ENCODE results near the gene IFI30. TPM values are rescaled to one million over a fixed set of nuclear protein-coding genes. Genes with fewer than 3 reads are reported as not detected.

IFI30 gene
- total RNA-seq, 4 donors from 2014 or later, result 13.4 to 37.2 (median 35.1) TPM

GRCh38 chr19:18221815-18222725 is 48.5 kb downstream of the IFI30 start:
- Histone ChIP-seq H3K27me3 (peaks cover 41% of the 10 kb centered on the region), H3K4me1 (peaks cover 29% of the 10 kb centered on the region), H3K27ac (no peak overlapping the region), H3K9me3 (no peaks in the 10 kb centered on the region), H3K4me3 (no peak overlapping the region), H3K36me3 (no peaks in the 10 kb centered on the region)
- no peak for TF ChIP-seq EP300 (IDR thresholded peaks at IDR 0.05)
- TF ChIP-seq POLR2A (IDR thresholded peaks at IDR 0.05), result no peak
- no peak for TF ChIP-seq POLR2AphosphoS5 (IDR thresholded peaks at IDR 0.05)
- no peak for TF ChIP-seq CTCF (IDR thresholded peaks at IDR 0.05)
- DNase-seq (ENCODE audit: low spot score in 2 of 2), result no peak
- WGBS, result 93% methylated on average over 15 of the region's 25 CpGs

- peak in 1 of 2 donors; percentile 78 for DNase-seq (ENCODE audit: low spot score in 2 of 2)
- Histone ChIP-seq H3K36me3 (no peaks in the 10 kb centered on the region), H3K9me3 (no peaks in the 10 kb centered on the region), H3K27ac (no peak overlapping the region), H3K4me1 (peaks cover 29% of the 10 kb centered on the region), H3K4me3 (peak overlapping the region; percentile 42), H3K27me3 (peaks cover 56% of the 10 kb centered on the region)
- TF ChIP-seq POLR2A (IDR thresholded peaks at IDR 0.05) (no peak), POLR2AphosphoS5 (IDR thresholded peaks at IDR 0.05) (no peak), EP300 (IDR thresholded peaks at IDR 0.05) (no peak), CTCF (IDR thresholded peaks at IDR 0.05) (no peak)
- WGBS, result 9% methylated on average over 33 of the region's 39 CpGs
Observed at GRCh38 chr19:18223860-18224524, 50.4 kb downstream of the IFI30 start.

- Histone ChIP-seq H3K36me3 (no peaks in the 10 kb centered on the region), H3K9me3 (no peaks in the 10 kb centered on the region), H3K27ac (no peak overlapping the region), H3K27me3 (peaks cover 60% of the 10 kb centered on the region), H3K4me3 (peak overlapping the region; percentile 42), H3K4me1 (peaks cover 29% of the 10 kb centered on the region)
- TF ChIP-seq CTCF (IDR thresholded peaks at IDR 0.05) (no peak), EP300 (IDR thresholded peaks at IDR 0.05) (no peak), POLR2A (IDR thresholded peaks at IDR 0.05) (no peak), POLR2AphosphoS5 (IDR thresholded peaks at IDR 0.05) (no peak)
- WGBS, result 3% methylated on average over 36 of the region's 81 CpGs
- DNase-seq (ENCODE audit: low spot score in 2 of 2), result peak; percentile 99
Observed at GRCh38 chr19:18224525-18225354, 51.1 kb downstream of the IFI30 start.

- Histone ChIP-seq H3K4me3 (no peak overlapping the region), H3K36me3 (no peaks in the 10 kb centered on the region), H3K9me3 (no peaks in the 10 kb centered on the region), H3K4me1 (peaks cover 29% of the 10 kb centered on the region), H3K27ac (no peak overlapping the region), H3K27me3 (peaks cover 58% of the 10 kb centered on the region)
- TF ChIP-seq POLR2AphosphoS5 (IDR thresholded peaks at IDR 0.05) (no peak), POLR2A (IDR thresholded peaks at IDR 0.05) (no peak), EP300 (IDR thresholded peaks at IDR 0.05) (no peak), CTCF (IDR thresholded peaks at IDR 0.05) (no peak)
- 13% methylated on average over 12 of the region's 16 CpGs for WGBS
- no peak for DNase-seq (ENCODE audit: low spot score in 2 of 2)
Observed at GRCh38 chr19:18225355-18225701, 51.7 kb downstream of the IFI30 start.

Data from suprapubic skin (tissue), 4 donors.